Measurements from ENCODE around the gene TMEM221. TPM values are rescaled to one million over a fixed set of nuclear protein-coding genes. Genes with fewer than 3 reads are reported as not detected.

Gene TMEM221
- total and polyA plus RNA-seq, 10 donors: 0.03 to 0.20 TPM; not detected in 8

GRCh38 chr19:17471410-17472125 lies 23.1 kb upstream of the TMEM221 start:
- no peak for TF ChIP-seq POLR2AphosphoS5 (IDR thresholded peaks at IDR 0.05)
- no peak for TF ChIP-seq POLR2A (IDR thresholded peaks at IDR 0.05)
- TF ChIP-seq CTCF (IDR thresholded peaks at IDR 0.05 in 8 of 11, conservative IDR thresholded peaks at IDR 0.05 in 3 of 11): no peak
- intact Hi-C loops (cut with DNase I; ENCODE audit: low total_unique reads): no loop called here
- Histone ChIP-seq H3K36me3 (no peaks in the 10 kb centered on the region), H3K27ac (peak overlapping the region in 2 of 8 donors; percentile 83 to 87), H3K4me1 (peaks cover 11 to 69% (median 41%) of the 10 kb centered on the region in 6 donors), H3K27me3 (replicated peaks in 1 of 7) (no peaks in the 10 kb centered on the region), H3K9me3 (no peaks in the 10 kb centered on the region), H3K4me3 (peak overlapping the region in 4 of 8 donors; percentile 72 to 89 (median 80))
- 61 to 72% (median 67%) methylated on average over 12 of the region's 12 CpGs for WGBS, 5 donors
- no peak for DNase-seq

GRCh38 chr19:17470068-17470841 lies 21.8 kb upstream of the TMEM221 start, which contains the start of gene SLC27A1:
Gene SLC27A1 (plus strand): TSS chr19:17470524. CDS start chr19:17470541, 17 bp downstream.
- WGBS, 5 donors: 0 to 1% (median 1%) methylated on average over 20 to 67 of the region's 67 CpGs

GRCh38 chr19:17469481-17470067 lies 21.1 kb upstream of the TMEM221 start:
- TF ChIP-seq CTCF (IDR thresholded peaks at IDR 0.05 in 8 of 11, conservative IDR thresholded peaks at IDR 0.05 in 3 of 11) (no peak), POLR2AphosphoS5 (IDR thresholded peaks at IDR 0.05) (peak in 2 of 3 donors; percentile 48 to 72)
- WGBS, 5 donors: 0 to 2% (median 1%) methylated on average over 21 to 31 of the region's 31 CpGs
- Histone ChIP-seq H3K36me3 (no peaks in the 10 kb centered on the region), H3K27me3 (replicated peaks in 1 of 7) (peaks cover 0 to 6% (median 0%) of the 10 kb centered on the region in 7 donors), H3K4me1 (peaks cover 11 to 63% (median 37%) of the 10 kb centered on the region in 6 donors), H3K27ac (peak overlapping the region; percentile 48 to 89 (median 84)), H3K4me3 (peak overlapping the region; percentile 58 to 89 (median 74)), H3K9me3 (no peaks in the 10 kb centered on the region)
- peak; percentile 97 for DNase-seq
- intact Hi-C loops (cut with DNase I; ENCODE audit: low total_unique reads): loop anchor here (5.0 kb wide), 1 partner anchor 72 kb away; no protein-coding TSS in a partner anchor

More at GRCh38 chr19:17470068-17470841, 21.8 kb upstream of the TMEM221 start, which contains the start of gene SLC27A1:
- peak within 1 kb of the TSS; percentile 58 to 89 (median 74) for H3K4me3 ChIP-seq
- H3K27ac ChIP-seq: peak within 1 kb of the TSS; percentile 48 to 89 (median 84)
- peaks cover 11 to 70% (median 39%) of the 10 kb centered on the region in 6 donors for H3K4me1 ChIP-seq
- intact Hi-C loops (cut with DNase I; ENCODE audit: low total_unique reads): no loop called here
- no peaks in the 10 kb centered on the region for H3K9me3 ChIP-seq
- H3K27me3 ChIP-seq (replicated peaks in 1 of 7): peaks cover 0 to under 1% (median 0%) of the 10 kb centered on the region in 7 donors
- TF ChIP-seq POLR2AphosphoS5 (IDR thresholded peaks at IDR 0.05) (peak; percentile 49 to 82 (median 68)), POLR2A (IDR thresholded peaks at IDR 0.05) (no peak)
- no peaks in the 10 kb centered on the region for H3K36me3 ChIP-seq
- peak; percentile 97 for DNase-seq

GRCh38 chr19:17469092-17469480 lies 20.6 kb upstream of the TMEM221 start:
- Histone ChIP-seq H3K4me1 (peaks cover 11 to 62% (median 37%) of the 10 kb centered on the region in 6 donors), H3K27me3 (replicated peaks in 1 of 7) (peaks cover 0 to 6% (median 0%) of the 10 kb centered on the region in 7 donors), H3K9me3 (no peaks in the 10 kb centered on the region), H3K36me3 (no peaks in the 10 kb centered on the region), H3K4me3 (peak overlapping the region; percentile 58 to 89 (median 74)), H3K27ac (peak overlapping the region; percentile 48 to 89 (median 84))
- DNase-seq: no peak
- TF ChIP-seq POLR2A (IDR thresholded peaks at IDR 0.05) (no peak), POLR2AphosphoS5 (IDR thresholded peaks at IDR 0.05) (no peak), CTCF (IDR thresholded peaks at IDR 0.05 in 8 of 11, conservative IDR thresholded peaks at IDR 0.05 in 3 of 11) (no peak)
- intact Hi-C loops (cut with DNase I; ENCODE audit: low total_unique reads): loop anchor here (5.0 kb wide), 1 partner anchor 72 kb away; no protein-coding TSS in a partner anchor
- 5 to 16% (median 6%) methylated on average over 19 of the region's 19 CpGs for WGBS, 5 donors

All from spleen (tissue), 11 donors.